SK-MEL-5 (cell line): ENCODE data around the gene SEC14L1. TPM values are rescaled to one million over a fixed set of nuclear protein-coding genes. Genes with fewer than 3 reads are reported as not detected.
A peak's percentile ranks its signal among the peaks of the same experiment; 100 is the strongest.
"Not testable (repeated sequence)": the region's sequence is repeated elsewhere in the genome, so short reads cannot be mapped to it uniquely, and the experiment has no call there.

Experiments
- DNase-seq: peaks from one replicate; pipeline ENCODE4 v3.0.0-alpha.2; 2016; ENCODE audit warnings: low read depth, low spot score
- in situ Hi-C: cut with HindIII; loops from 2 replicates; pipeline ENCODE4 v1.10.0; 2016; ENCODE audit warnings: low sequenced_read_pairs, high pct_unique_total_duplicates, low pct_unique_long_range_greater_than_20kb
- total RNA-seq: library from RNA; depleted of rRNA; stranded (reverse); fragments of >200 nt; shearing (Covaris generic); gene quantifications from 2 replicates; pipeline ENCODE4 v1.2.3, GENCODE V29; 2014

The SEC14L1 gene
- total RNA-seq, 1 experiment from 2014 or later = 85.3 TPM

- in situ Hi-C loops = no loop called here
- no peak for DNase-seq
Measured at GRCh38 chr17:77233635-77234334, 93.0 kb downstream of the SEC14L1 start.

DNA sequence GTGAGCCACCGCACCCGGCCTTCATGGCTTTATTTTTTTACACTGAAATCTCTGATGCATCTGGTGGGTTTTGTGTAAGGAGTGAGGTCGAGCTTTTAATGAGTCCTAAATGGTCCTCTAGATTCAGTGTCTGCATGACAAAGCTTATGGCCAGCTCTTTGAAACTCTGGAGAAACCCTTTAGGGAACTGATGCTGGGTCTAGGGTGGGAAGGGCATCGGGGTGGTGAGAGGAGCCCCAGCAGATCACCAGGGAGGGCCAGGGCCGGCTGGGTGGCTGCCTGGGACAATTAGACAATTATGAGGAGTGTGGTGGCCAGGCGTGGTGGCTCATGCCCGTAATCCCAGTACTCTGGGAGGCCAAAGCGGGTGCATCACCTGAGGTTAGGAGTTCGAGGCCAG is 93.9 kb downstream of the SEC14L1 start:
- in situ Hi-C loops = no loop called here
- DNase-seq = no peak

DNA sequence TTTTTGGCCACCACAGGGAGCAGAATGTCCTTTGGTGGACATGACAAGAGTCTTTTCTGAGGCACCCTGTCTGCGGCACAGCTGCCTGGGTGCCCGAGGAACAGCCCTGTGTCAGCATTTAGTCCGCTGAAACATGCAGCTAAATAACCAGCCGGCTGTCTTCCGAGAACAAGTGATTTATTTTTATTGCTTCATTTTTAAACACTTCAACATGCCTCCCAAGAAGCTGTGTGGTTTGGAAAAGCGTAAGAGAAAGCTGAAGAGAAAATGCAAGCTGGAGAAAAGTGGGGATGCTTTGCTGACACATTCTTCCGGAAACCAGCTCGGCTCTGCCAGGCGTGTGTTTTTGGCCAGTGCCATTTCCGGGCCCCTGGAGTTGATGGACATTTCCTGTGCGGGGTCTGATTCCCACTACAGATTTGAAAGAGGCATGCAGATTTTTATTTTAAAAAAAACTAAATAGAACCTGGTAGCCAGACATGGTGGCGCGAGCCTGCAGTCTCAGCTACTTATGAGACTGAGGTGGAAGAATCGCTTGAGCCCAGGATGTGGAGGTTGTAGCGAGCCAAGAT is 94.7 kb downstream of the SEC14L1 start:
- no peak for DNase-seq
- in situ Hi-C loops = no loop called here

DNA sequence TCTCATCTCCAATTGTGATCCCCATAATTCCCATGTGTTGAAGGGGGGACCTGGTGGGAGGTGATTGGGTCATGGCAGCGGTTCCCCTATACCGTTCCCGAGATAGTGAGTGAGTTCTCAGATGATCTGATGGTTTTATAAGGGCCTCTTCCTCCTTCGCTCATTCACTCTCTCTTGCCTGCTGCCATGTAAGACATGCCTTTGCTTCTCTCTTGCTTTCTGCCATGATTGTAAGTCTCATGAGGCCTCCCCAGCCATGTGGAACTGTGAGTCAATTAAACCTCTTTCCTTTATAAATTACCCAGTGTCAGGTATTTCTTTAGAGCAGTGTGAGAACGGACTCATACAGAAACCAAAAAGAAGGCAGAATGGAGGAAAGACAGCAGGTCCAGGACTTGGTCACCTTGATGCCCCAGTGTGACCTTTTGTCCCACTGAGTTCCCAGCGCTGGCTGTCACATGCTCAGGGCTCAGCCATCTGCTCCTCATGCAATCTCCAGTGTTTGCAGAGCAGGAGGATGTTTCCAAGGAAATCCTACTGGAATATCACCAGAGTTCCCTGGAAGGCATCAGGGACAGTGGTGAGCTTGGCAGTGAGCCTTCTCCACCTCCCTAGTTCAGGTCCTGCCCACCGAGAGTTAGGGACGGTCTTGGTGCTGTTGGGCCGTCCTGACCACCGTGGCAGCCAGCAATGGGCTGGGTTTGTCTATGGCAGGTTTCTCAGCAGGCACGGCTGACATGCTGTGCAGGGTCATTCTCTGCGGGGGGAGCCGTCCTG is 96.7 kb downstream of the SEC14L1 start:
- in situ Hi-C loops = no loop called here
- no peak for DNase-seq

DNA sequence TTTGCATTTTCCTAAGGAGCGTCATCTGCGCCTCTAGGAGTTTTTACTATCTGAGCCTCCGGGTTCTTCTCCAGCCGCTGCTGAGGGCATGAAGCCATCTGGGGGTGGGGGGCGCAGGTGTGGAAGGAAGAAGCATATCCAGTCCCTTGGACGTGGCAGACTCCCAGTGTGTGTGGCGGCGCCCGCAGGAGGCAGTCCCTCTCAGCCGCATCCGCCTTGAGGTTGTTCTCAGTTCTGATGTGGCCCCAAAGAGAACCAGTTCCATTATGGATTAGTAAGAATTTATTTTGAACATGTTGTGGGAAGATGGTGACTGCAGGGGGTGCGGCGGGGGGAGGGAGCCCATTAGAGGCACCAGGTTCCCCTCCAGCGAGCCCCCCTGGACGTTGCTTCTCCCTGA is 100.2 kb downstream of the SEC14L1 start:
- DNase-seq = no peak
- in situ Hi-C loops = no loop called here

GRCh38 chr17:77242118-77242851 is 101.5 kb downstream of the SEC14L1 start:
- in situ Hi-C loops = no loop called here

DNA sequence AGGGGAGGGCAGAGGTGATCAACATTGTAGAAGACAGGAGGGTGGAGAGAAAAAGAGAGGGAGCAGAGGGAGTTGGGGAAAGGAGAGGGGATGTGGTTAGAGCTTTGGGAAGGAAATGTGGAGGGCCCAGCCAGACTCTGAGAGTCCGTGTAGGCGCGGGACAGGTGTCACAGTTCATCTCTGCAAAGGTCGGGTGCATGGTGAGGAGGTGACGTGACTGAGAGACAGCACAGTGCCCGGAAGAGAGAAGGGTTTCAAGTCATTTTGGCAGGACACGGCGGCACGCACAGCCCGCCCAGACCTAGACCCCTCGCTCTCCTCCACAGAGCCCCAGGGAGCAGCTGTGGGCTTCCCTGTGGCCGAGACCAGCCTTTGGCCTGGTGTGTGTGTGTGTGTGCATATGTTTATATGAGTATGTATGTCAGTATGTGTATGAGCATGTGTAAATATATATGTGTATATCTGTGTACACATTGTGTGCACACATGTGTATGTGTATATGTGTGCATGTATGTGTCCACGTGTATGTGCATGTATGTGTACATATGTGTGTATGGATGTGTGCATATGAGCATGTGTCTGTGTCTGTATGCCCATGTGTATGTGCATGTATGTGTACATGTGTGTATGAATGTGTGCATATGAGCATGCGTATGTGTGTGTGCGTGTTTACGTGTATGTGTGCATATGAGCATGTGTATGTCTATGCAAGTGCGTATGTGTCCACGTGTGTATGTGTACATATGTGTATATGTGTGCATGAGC is 104.6 kb downstream of the SEC14L1 start:
- no peak for DNase-seq
- in situ Hi-C loops = no loop called here

More at GRCh38 chr17:77242118-77242851, 101.5 kb downstream of the SEC14L1 start:
- DNase-seq = no peak

DNA sequence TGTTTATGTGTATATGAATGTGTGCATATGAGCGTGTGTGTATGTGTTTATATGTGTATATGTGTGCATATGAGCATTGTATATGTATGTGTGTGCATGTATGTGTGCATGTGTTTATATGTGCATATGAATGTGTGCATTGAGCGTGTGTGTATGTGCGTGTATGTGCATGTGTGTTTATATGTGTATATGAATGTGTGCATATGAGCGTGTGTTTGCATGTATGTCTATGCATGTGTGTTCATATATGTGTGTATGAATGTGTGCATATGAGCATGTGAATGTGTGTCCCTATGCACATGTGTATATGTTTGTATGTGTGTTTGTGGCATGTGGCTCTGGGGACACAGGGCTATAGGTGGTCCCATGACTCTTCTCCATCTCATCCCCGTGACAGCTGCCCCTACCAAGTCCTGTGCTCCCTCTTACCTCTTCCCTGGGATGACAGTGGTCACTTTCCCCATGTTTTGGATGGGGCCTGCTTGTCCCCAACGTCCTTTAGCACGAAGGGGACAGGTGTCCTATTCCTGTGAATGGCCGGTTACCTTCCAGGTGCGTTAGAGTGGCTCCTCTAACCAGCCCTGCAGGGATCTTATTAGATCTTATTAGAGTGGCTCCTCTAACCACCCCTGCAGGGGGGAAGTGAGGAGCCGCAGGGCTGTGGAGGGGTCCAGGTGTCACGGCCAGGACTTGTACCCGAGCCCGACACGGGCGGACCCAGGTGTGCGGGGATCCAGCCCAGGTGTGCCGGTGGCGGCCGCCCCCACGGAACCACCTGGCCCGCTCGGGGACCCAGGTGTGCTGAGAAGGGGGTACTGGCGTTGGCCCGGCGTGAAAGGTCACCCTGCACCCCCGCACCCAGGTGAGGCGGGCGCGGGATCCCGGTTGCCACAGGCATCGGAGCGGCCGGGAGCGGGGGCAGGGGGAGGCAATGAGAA is 105.6 kb downstream of the SEC14L1 start:
- no peak for DNase-seq

GRCh38 chr17:77247048-77247541 is 106.3 kb downstream of the SEC14L1 start:
- in situ Hi-C loops = no loop called here

More for the DNA sequence above, 105.6 kb downstream of the SEC14L1 start:
- in situ Hi-C loops = no loop called here

GRCh38 chr17:77247609-77248008 is 106.8 kb downstream of the SEC14L1 start:
- in situ Hi-C loops = no loop called here
- no peak for DNase-seq

More at GRCh38 chr17:77247048-77247541, 106.3 kb downstream of the SEC14L1 start:
- peak; percentile 87 for DNase-seq

DNA sequence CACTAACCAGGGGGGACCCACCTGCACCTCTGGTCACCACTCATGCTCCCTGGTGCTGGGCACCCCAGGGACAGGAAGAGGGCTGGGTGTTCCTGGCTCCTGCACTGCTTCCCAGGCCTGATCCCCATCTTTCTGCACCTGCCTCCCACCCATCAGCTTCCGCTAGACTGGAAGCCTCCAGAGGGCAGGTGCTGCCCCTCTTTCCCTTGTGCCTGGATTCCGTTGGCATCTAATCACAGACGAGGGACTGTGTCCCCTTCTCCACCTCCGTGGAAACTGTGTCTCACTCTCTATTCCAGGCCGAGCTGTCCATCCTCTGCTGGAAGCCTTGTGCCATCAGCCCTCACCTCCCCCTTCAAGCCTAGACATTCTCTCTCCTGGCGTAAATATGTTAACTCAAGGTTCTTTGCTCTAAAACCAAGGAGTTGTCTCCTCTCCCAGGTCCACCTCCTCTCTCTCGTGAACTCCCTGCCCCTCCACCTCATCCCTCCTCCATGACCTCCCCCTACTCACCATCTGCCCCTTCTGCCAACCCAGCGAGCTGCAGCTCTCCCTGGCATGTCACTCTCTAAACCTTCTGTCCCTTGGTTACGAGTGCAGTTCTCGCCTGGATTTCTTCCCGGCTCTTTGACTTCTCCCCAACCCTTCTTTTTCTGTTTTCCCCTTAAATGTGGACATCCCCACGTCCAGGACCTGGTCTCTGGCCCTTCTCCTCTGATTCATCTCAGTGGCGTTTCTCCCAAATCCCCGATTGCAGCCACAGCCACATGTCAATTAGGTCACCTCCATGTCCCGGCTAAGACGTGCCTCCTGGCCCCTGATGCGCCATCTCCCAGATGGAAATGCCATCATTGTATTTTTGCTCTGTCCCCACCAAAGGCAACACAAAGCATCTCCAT is 107.7 kb downstream of the SEC14L1 start:
- in situ Hi-C loops = no loop called here

GRCh38 chr17:77251622-77252183 is 110.9 kb downstream of the SEC14L1 start:
- in situ Hi-C loops = no loop called here
- no peak for DNase-seq

More for the DNA sequence above, 107.7 kb downstream of the SEC14L1 start:
- no peak for DNase-seq

GRCh38 chr17:77252306-77252705 is 111.5 kb downstream of the SEC14L1 start:
- in situ Hi-C loops, DNase-seq: not testable (repeated sequence)

DNA sequence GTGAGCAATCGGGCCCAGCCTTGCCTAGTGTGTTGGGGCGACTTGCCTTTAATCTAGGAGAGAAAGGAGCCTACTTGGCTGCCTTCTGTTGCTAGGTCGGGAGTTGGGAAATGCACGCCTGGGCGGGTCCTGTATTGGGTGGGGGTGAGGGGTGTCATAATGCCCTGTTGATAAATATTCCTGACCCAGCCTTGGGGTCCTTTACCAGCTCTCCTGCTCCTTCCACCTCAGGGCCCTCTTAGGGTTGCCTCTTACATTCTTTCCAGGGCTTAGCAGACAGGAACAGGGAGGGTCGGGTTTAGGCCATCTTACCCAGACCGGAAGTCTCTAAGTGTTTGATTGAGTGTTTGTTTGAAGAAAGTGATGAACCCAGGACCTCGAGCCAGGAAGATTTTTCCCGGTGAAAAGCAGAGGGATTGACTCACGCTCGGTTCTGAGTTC is 112.9 kb downstream of the SEC14L1 start:
- no peak for DNase-seq

More for the DNA sequence above, 112.9 kb downstream of the SEC14L1 start:
- in situ Hi-C loops = no loop called here
